Measurements from ENCODE around the gene PLAAT1. TPM values are rescaled to one million over a fixed set of nuclear protein-coding genes. Genes with fewer than 3 reads are reported as not detected.

The PLAAT1 gene
- 0.44 and 1.8 TPM in 2 replicates for total RNA-seq

DNA sequence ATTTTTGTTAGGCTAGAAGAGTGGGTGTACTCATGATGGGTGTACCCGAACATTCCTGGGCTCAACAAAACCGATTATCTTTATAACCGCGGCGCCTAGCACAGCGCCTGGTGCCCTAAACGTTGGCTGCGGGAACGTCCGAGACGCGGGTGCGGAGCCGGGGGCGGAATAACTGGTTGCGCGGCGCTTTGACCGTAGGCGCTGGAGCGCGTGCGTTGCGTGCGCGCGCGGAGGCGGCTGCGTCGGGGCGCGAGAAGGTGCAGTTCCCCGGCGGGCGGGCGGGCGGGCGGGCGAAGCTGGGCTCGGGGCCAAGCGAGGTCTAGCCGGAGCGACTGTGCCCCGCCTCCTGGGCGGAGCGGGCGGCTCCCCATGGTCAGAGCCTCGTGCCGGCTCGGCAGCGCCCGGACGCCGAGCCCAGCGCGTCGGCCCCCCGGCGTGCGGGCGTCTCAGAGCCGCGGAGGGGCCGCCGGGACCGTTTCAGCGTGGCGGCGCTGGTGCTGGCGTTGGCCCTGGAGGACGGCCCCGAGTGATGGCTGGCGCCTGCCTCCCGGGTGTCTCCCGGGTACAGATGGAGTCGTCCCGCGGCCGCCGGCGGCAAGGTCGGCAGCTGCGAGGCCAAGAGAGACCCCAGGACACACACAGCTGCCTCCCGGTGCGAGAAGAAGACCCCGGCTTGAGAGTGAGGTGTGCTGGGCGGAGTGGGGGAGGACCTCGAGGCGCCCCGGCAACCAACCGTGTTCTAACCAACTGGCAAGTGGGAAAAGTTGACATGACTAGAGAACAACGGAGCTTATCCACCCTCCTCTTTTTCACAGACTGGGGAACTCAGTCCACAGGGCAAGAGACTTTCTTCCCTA is at the start of gene PLAAT1:
Gene PLAAT1, plus strand, starts transcription at position 373 of the 857 bp plus-strand sequence. CDS start 14,429 bp downstream, outside the sequence.

Other genes with a start within 250 kb of the PLAAT1 start
- gene ATP13A5, start 137.5 kb downstream of the PLAAT1 start, total RNA-seq: not detected in 2 replicates

Data from bladder microvascular endothelial cell (primary cell).